ENCODE results near the gene TRAPPC14. TPM values are rescaled to one million over a fixed set of nuclear protein-coding genes. Genes with fewer than 3 reads are reported as not detected.

TRAPPC14 gene
- total and polyA plus RNA-seq, 10 of the 15 experiments (the other 5 are each of a cell fraction or from before 2014, with no cell fraction given) = 0.21 to 24.7 (median 7.5) TPM

- SMC1A ChIA-PET (ENCODE audit: uncharacterized antibody, unreplicated experiment) = no interaction called here
- Histone ChIP-seq H2AFZ (ENCODE audit: control insufficient read depth, low read depth, low read length) (no peak overlapping the region), H3K4me3 (no peak overlapping the region), H3K4me2 (ENCODE audit: control insufficient read depth, insufficient read depth) (no peak overlapping the region), H3K36me3 (ENCODE audit: control insufficient read depth in 2 of 2, insufficient read depth in 2 of 2, low read length in 1 of 2) (no peaks in the 10 kb centered on the region), H3K27ac (ENCODE audit: control insufficient read depth, insufficient read depth) (no peak overlapping the region), H4K20me1 (ENCODE audit: control insufficient read depth, insufficient read depth) (no peaks in the 10 kb centered on the region), H3K27me3 (replicated peaks in 1 of 2; ENCODE audit: control insufficient read depth in 2 of 2, insufficient read depth in 2 of 2, low read length in 1 of 2) (peaks cover 0 to 4% of the 10 kb centered on the region in 2 experiments; a peak in 2 of 4 replicates), H3K4me1 (ENCODE audit: control insufficient read depth, insufficient read depth, low read length) (peaks cover 15% of the 10 kb centered on the region), H3K79me2 (ENCODE audit: control insufficient read depth, insufficient read depth, low read length) (no peaks in the 10 kb centered on the region), H3K9me3 (replicated peaks; ENCODE audit: control insufficient read depth, insufficient read depth, low read length) (no peaks in the 10 kb centered on the region), H3K9ac (ENCODE audit: control insufficient read depth, insufficient read depth, low read length) (no peak overlapping the region)
- FAIRE-seq (no peak), ATAC-seq (no peak), DNase-seq (ENCODE audit: low read depth, low spot score) (no peak)
- TF ChIP-seq RELA (IDR thresholded peaks at IDR 0.05; ENCODE audit: borderline replicate concordance, partially characterized antibody) (no peak), NR2C2 (IDR thresholded peaks at IDR 0.05; ENCODE audit: borderline replicate concordance, control insufficient read depth, insufficient read length, low read depth) (no peak), SKIL (IDR thresholded peaks at IDR 0.05; ENCODE audit: low read depth, poor library complexity, severe bottlenecking) (no peak), POU2F2 (IDR thresholded peaks at IDR 0.05; ENCODE audit: borderline replicate concordance, low read depth, low read length) (no peak), RELB (IDR thresholded peaks at IDR 0.05; ENCODE audit: low read depth) (no peak), MYC (IDR thresholded peaks at IDR 0.05; ENCODE audit: insufficient read depth, insufficient read length, insufficient replicate concordance, low read length, severe bottlenecking) (no peak), ATF3 (IDR thresholded peaks at IDR 0.05; ENCODE audit: borderline replicate concordance, extremely low read depth, low read depth, low read length) (no peak), ZZZ3 (IDR thresholded peaks at IDR 0.05; ENCODE audit: control insufficient read depth, insufficient read length, low read depth) (no peak), CBX3 (IDR thresholded peaks at IDR 0.05; ENCODE audit: borderline replicate concordance, low read depth) (no peak), CEBPB (IDR thresholded peaks at IDR 0.05; ENCODE audit: borderline replicate concordance in 1 of 2, low read depth in 2 of 2, low read length in 2 of 2) (no peak)
- 52% methylated on average over 14 of the region's 14 CpGs for WGBS (ENCODE audit: insufficient coverage, insufficient replicate concordance, low lambda C conversion rate, missing lambda C conversion rate)
- POLR2A ChIA-PET = interaction anchor here (1.0 kb wide), 1 partner anchor 20 kb away, joined by 3 read pairs; no protein-coding TSS in a partner anchor
- intact Hi-C loops (cut with micrococcal nuclease; ENCODE audit: unreplicated experiment) (loop anchor here (5.0 kb wide), 1 partner anchor 42 kb away; the partner anchor contains the start of gene PVRIG), in situ Hi-C loops (cut with MboI) (no loop called here)
- CTCF ChIA-PET = interaction anchor here (1.0 to 4.3 kb wide), 3 partner anchors 14 to 43 kb away, joined by 3 to 36 read pairs (median 7); no protein-coding TSS in a partner anchor
- no TSS peak for BruUV-seq (replicated peaks)
- RAD21 ChIA-PET (ENCODE audit: unreplicated experiment) = no interaction called here
Observed at GRCh38 chr7:100175296-100175935, 16.9 kb upstream of the TRAPPC14 start.

Measured in GM12878 (cell line).